AG09309 (cell line): Measurements from ENCODE around the gene CDV3.

ENCODE experiments used
- DNase-seq: peaks from one replicate; pipeline ENCODE4 v3.0.0-alpha.2; 2010; ENCODE audit warnings: low read depth
- H3K4me3 ChIP-seq: 2 replicates; pipeline ENCODE4 v1.5.1; 2011; ENCODE audit warnings: mild to moderate bottlenecking, low read depth, low read length, moderate library complexity; ENCODE audit not compliant: control insufficient read depth
- CTCF ChIP-seq: IDR thresholded peaks from 2 replicates; pipeline ENCODE4 v1.5.1; 2011; ENCODE audit warnings: mild to moderate bottlenecking, low read depth, low read length, inconsistent platforms; ENCODE audit not compliant: insufficient read depth, control insufficient read depth; ENCODE audit errors: missing control alignments

CDV3 gene

GRCh38 chr3:133574260-133574881, 885 bp downstream of the CDV3 start:
- no peak for DNase-seq
- peak overlapping the region; percentile 70 for H3K4me3 ChIP-seq
- TF ChIP-seq CTCF = peak; percentile 5

DNA sequence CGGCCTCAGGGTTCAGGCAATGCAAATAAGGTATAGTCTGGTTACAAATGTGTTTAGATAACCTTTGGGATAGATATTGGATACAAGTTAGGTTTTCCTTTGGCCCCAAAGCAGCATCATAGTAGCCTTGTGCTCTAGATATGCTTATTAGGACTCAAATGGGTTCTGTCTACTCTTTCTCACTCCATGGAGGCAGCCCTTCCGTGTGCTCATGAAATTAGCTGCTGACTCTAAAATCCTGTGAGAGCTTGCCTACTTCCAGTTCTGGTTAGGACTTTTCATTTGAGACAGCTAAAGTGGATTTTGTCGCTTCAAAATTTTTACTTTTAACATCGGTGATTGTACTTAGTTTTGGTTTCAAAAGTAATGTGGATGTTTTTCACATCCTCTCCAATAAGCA, 1.6 kb downstream of the CDV3 start:
- TF ChIP-seq CTCF = no peak
- H3K4me3 ChIP-seq = peak overlapping the region; percentile 70
- no peak for DNase-seq

- no peak for TF ChIP-seq CTCF
- no peak for DNase-seq
- H3K4me3 ChIP-seq = peak overlapping the region; percentile 31
Observed at GRCh38 chr3:133576169-133576568, 2.7 kb downstream of the CDV3 start.

DNA sequence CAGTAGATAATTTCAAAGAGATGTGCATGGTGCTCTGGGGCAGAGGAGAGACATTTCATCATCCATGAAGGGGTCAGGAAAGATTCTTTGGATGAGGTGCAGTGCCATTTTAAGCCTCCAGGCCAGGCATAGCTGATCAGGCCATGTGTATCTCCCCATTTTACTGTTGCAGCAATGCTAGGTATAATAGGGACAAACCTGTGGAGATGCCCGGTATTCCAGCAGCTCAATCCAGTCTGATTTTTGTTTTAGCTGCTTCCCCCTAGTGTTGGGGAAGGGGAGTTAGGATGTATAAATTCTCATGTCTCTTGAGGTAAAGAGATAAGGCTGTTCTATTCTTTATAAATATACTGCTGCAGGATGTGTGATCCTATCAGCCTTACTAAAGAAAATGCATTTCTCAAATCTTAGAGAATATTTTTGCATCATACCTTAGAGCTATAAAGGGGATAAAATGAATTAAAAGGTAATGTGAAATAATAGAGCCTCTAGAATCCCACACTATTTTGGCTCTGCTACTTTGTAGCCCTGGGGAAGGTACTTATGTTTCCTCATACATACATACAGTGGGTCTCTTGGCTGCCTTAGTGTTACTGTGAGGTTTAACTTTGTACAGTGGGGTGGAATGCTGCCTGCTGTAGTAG, 5.2 kb downstream of the CDV3 start:
- no peak overlapping the region for H3K4me3 ChIP-seq
- TF ChIP-seq CTCF = peak; percentile 63
- no peak for DNase-seq

GRCh38 chr3:133583396-133583795, 9.9 kb downstream of the CDV3 start:
- no peak overlapping the region for H3K4me3 ChIP-seq
- no peak for DNase-seq
- TF ChIP-seq CTCF = no peak

- DNase-seq = no peak
- TF ChIP-seq CTCF = no peak
- no peak overlapping the region for H3K4me3 ChIP-seq
Observed at GRCh38 chr3:133588035-133588434, 14.5 kb downstream of the CDV3 start.
